Lower leg skin (tissue), 3 donors: ENCODE data around the gene PDE9A.

Source experiments
- POLR2A ChIP-seq, 2 donors: fragments of 450-650 bp; IDR thresholded peaks; one replicate each; pipeline ENCODE4 v1.6.1; 2016 to 2017; ENCODE audit warnings: antibody characterized with exemption in 2 of 2, mild to moderate bottlenecking in 1 of 2, moderate library complexity in 1 of 2
- TF ChIP-seq, protein P1 (sequence below), 3 donors: fragments of 450-650 bp; IDR thresholded peaks; one replicate each; pipeline ENCODE4 v1.5.1; 2016; ENCODE audit warnings: antibody characterized with exemption in 3 of 3, mild to moderate bottlenecking in 3 of 3, moderate library complexity in 2 of 3

- TF ChIP-seq, protein P1, sequence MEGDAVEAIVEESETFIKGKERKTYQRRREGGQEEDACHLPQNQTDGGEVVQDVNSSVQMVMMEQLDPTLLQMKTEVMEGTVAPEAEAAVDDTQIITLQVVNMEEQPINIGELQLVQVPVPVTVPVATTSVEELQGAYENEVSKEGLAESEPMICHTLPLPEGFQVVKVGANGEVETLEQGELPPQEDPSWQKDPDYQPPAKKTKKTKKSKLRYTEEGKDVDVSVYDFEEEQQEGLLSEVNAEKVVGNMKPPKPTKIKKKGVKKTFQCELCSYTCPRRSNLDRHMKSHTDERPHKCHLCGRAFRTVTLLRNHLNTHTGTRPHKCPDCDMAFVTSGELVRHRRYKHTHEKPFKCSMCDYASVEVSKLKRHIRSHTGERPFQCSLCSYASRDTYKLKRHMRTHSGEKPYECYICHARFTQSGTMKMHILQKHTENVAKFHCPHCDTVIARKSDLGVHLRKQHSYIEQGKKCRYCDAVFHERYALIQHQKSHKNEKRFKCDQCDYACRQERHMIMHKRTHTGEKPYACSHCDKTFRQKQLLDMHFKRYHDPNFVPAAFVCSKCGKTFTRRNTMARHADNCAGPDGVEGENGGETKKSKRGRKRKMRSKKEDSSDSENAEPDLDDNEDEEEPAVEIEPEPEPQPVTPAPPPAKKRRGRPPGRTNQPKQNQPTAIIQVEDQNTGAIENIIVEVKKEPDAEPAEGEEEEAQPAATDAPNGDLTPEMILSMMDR (IDR thresholded peaks at IDR 0.05), result no peak
- no peak for TF ChIP-seq POLR2A (IDR thresholded peaks at IDR 0.05)
Measured at GRCh38 chr21:42819861-42820615, 166.6 kb downstream of the PDE9A start.
